HepG2 (cell line): ENCODE data around the gene STXBP5L. TPM values are rescaled to one million over a fixed set of nuclear protein-coding genes. Genes with fewer than 3 reads are reported as not detected.

Experiments used
- ATAC-seq: fragments of 200-7000 bp; cut with Tn5 transposase; 3 replicates; pipeline ENCODE4 v1.9.1; 2020; ENCODE audit warnings: mild to moderate bottlenecking, moderate library complexity
- BruUV-seq: library from RNA; stranded (reverse); fragments of 400-500 nt; replicated peaks from 2 replicates; lab custom pipeline; 2021; lab: Mats Ljungman, UMichigan
- CTCF ChIA-PET: fragments of 300-600 bp; formaldehyde crosslinking; extraction: SDS; loops from one replicate; lab custom pipeline; 2021; ENCODE audit warnings: low total read pairs, inconsistent platforms, low intra/inter-chr PET ratio; lab: Yijun Ruan, JAX
- POLR2A ChIA-PET: fragments of 350-600 bp; sonication (Branson Sonifier 250); formaldehyde crosslinking; loops from one replicate; lab custom pipeline; 2020; ENCODE audit warnings: antibody characterized with exemption, inconsistent platforms; lab: Yijun Ruan, JAX
- DNase-seq: peaks from one replicate; pipeline ENCODE4 v3.0.0-alpha.2; 2015; ENCODE audit warnings: low spot score
- FAIRE-seq: peaks from 3 replicates; lab custom pipeline; 2011; peaks lifted over from hg19 to GRCh38; lab: Jason Lieb, UNC
- H2AFZ ChIP-seq: one replicate; pipeline ENCODE4 v1.6.1; 2011; ENCODE audit warnings: low read length, inconsistent platforms
- H3K27ac ChIP-seq: fragments of 300-600 bp; 3 replicates; pipeline ENCODE4 v1.8.0; 2011; ENCODE audit warnings: mixed run types, mild to moderate bottlenecking, mixed read lengths, low read length, inconsistent platforms; ENCODE audit not compliant: insufficient read depth; ENCODE audit errors: extremely low read length
- H3K27me3 ChIP-seq, 2 experiments: fragments of 200-600 bp in 1 of 2; 2 replicates in 1 of 2; 3 replicates in 1 of 2; pipeline versions ENCODE4 v1.6.0 to v1.8.0; 2011; ENCODE audit warnings: low read length in 2 of 2, mild to moderate bottlenecking in 2 of 2, moderate library complexity in 2 of 2, inconsistent platforms in 1 of 2; ENCODE audit not compliant: insufficient read depth in 2 of 2, control insufficient read depth in 1 of 2
- H3K36me3 ChIP-seq, 2 experiments: fragments of 200-600 bp in 1 of 2; replicated peaks in 1 of 2; 2 replicates in 1 of 2; 3 replicates in 1 of 2; pipeline versions ENCODE4 v1.5.1 to v1.8.0; 2011; ENCODE audit warnings: low read length in 2 of 2, inconsistent platforms in 1 of 2; ENCODE audit not compliant: insufficient read depth in 2 of 2, control insufficient read depth in 1 of 2
- H3K4me1 ChIP-seq: 2 replicates; pipeline ENCODE4 v1.5.1; 2012; ENCODE audit warnings: low read length, inconsistent platforms; ENCODE audit not compliant: insufficient read depth
- H3K4me2 ChIP-seq: 2 replicates; pipeline ENCODE4 v1.6.0; 2011; ENCODE audit warnings: low read depth, low read length, inconsistent platforms
- H3K4me3 ChIP-seq, 3 experiments: fragments of 200-600 bp in 1 of 3; sonication (generic), shearing (Covaris generic) in 1 of 3; replicated peaks in 1 of 3; 2 replicates each; pipeline ENCODE4 v1.5.1; 2011 to 2016; ENCODE audit warnings: low read length in 3 of 3, inconsistent platforms in 2 of 3, low read depth in 2 of 3, mild to moderate bottlenecking in 2 of 3, control low read depth in 1 of 3, mixed read lengths in 1 of 3; ENCODE audit not compliant: insufficient read depth in 1 of 3
- H3K79me2 ChIP-seq: one replicate; pipeline ENCODE4 v1.6.1; 2011; ENCODE audit warnings: low read length, inconsistent platforms; ENCODE audit not compliant: insufficient read depth
- H3K9ac ChIP-seq: 2 replicates; pipeline ENCODE4 v1.6.0; 2011; ENCODE audit warnings: mild to moderate bottlenecking, low read depth, low read length, inconsistent platforms; ENCODE audit not compliant: insufficient read depth
- H3K9me3 ChIP-seq: 2 replicates; pipeline ENCODE4 v1.5.1; 2012; ENCODE audit warnings: mild to moderate bottlenecking, low read length
- H4K20me1 ChIP-seq: 2 replicates; pipeline ENCODE4 v1.6.0; 2011; ENCODE audit warnings: inconsistent platforms, mild to moderate bottlenecking, low read length, moderate library complexity; ENCODE audit not compliant: insufficient read depth
- FUBP1 ChIP-seq: sonication (generic); formaldehyde crosslinking; IDR thresholded peaks from 2 replicates; pipeline ENCODE4 v1.5.1; 2020; ENCODE audit warnings: missing genetic modification reagents, mild to moderate bottlenecking, borderline replicate concordance
- GATAD2A ChIP-seq: IDR thresholded peaks from 2 replicates; pipeline ENCODE4 v1.6.1; 2016
- GLMP ChIP-seq: sonication (generic); formaldehyde crosslinking; IDR thresholded peaks from 2 replicates; pipeline ENCODE4 v1.9.0; 2021; ENCODE audit warnings: missing genetic modification reagents, mild to moderate bottlenecking, borderline replicate concordance
- SIN3A ChIP-seq: IDR thresholded peaks from 2 replicates; pipeline ENCODE4 v1.6.1; 2011; ENCODE audit warnings: low read depth, mild to moderate bottlenecking, control low read depth, low read length, borderline replicate concordance
- ZNF101 ChIP-seq: sonication (generic); formaldehyde crosslinking; IDR thresholded peaks from 2 replicates; pipeline ENCODE4 v1.4.0; 2020; ENCODE audit warnings: mild to moderate bottlenecking, low read depth, missing genetic modification reagents, borderline replicate concordance
- WGBS: methylation state at CpG from one replicate; pipeline ENCODE4 v1.1.6; 2017; ENCODE audit warnings: low lambda C conversion rate; 5-methylcytosine and 5-hydroxymethylcytosine counted together
- in situ Hi-C: cut with HindIII; loops from 2 replicates; pipeline ENCODE4 v1.10.0; 2017; ENCODE audit warnings: low pct_unique_long_range_greater_than_20kb; ENCODE audit not compliant: extremely low pct_ligation_motif_present
- intact Hi-C: fragments of 100-400 bp; cut with micrococcal nuclease; formaldehyde crosslinking; loops from one replicate; pipeline ENCODE4 v1.10.0; 2022; ENCODE audit not compliant: unreplicated experiment
- polyA plus RNA-seq, 8 experiments: library from polyadenylated mRNA; depleted of rRNA in 3 of 8; stranded (reverse) in 7 of 8; unstranded in 1 of 8; fragments of >200 nt; fragmentation: Illumina TruSeq in 4 of 8; extraction: Trizol in 4 of 8; gene quantifications; 2 replicates each; pipeline versions ENCODE4 v1.2.1 to v1.2.3, GENCODE V29; 2011 to 2016; ENCODE audit warnings: low read depth in 4 of 8, missing spikeins in 1 of 8, mixed read lengths in 1 of 8; ENCODE audit not compliant: insufficient read depth in 1 of 8
- total RNA-seq, 5 experiments: library from RNA; depleted of rRNA; stranded (reverse); fragments of >200 nt; fragmentation: Illumina TruSeq; extraction: Trizol; gene quantifications; 2 replicates each; pipeline ENCODE4 v1.2.3, GENCODE V29; 2016; ENCODE audit warnings: low read depth in 1 of 5

STXBP5L gene
- total and polyA plus RNA-seq, 2 of the 13 experiments (the other 11 are each of a cell fraction or from before 2014, with no cell fraction given), result not detected

GRCh38 chr3:121232309-121233225 lies 324.6 kb downstream of the STXBP5L start (continued):
- no peak for TF ChIP-seq FUBP1 (CRISPR knock-in tag)

GRCh38 chr3:121243208-121243607 lies 335.2 kb downstream of the STXBP5L start:
- POLR2A ChIA-PET, result no interaction called here
- H3K9me3 ChIP-seq, result no peaks in the 10 kb centered on the region
- no peaks in the 10 kb centered on the region for H3K4me1 ChIP-seq
- BruUV-seq, result no TSS peak
- no peak overlapping the region for H3K4me2 ChIP-seq
- intact Hi-C loops (no loop called here), in situ Hi-C loops (no loop called here)
- no peak overlapping the region for H2AFZ ChIP-seq
- CTCF ChIA-PET, result no interaction called here
- TF ChIP-seq ZNF101 (CRISPR knock-in tag), result no peak
- no peaks in the 10 kb centered on the region for H3K79me2 ChIP-seq
- 0% methylated on average over 1 of the region's 1 CpG for WGBS
- no peaks in the 10 kb centered on the region for H3K27me3 ChIP-seq
- no peaks in the 10 kb centered on the region for H3K36me3 ChIP-seq
- DNase-seq, result no peak
- ATAC-seq, result no peak
- no peak overlapping the region for H3K9ac ChIP-seq
- no peaks in the 10 kb centered on the region for H4K20me1 ChIP-seq
- no peak overlapping the region for H3K27ac ChIP-seq
- H3K4me3 ChIP-seq, result no peak overlapping the region
- FAIRE-seq, result no peak

GRCh38 chr3:121252676-121253075 lies 344.7 kb downstream of the STXBP5L start:
- Histone ChIP-seq H3K36me3 (no peaks in the 10 kb centered on the region), H2AFZ (no peak overlapping the region), H3K79me2 (no peaks in the 10 kb centered on the region), H3K4me3 (no peak overlapping the region), H3K27me3 (no peaks in the 10 kb centered on the region), H3K27ac (no peak overlapping the region), H3K9me3 (no peaks in the 10 kb centered on the region), H3K4me2 (no peak overlapping the region), H3K4me1 (no peaks in the 10 kb centered on the region), H4K20me1 (no peaks in the 10 kb centered on the region), H3K9ac (no peak overlapping the region)
- 2% methylated on average over 2 of the region's 2 CpGs for WGBS
- intact Hi-C loops, result no loop called here
- DNase-seq, result no peak
- BruUV-seq, result no TSS peak
- no peak for ATAC-seq
- ChIA-PET CTCF (no interaction called here), POLR2A (no interaction called here)
- TF ChIP-seq GATAD2A (CRISPR knock-in tag), result no peak
- no peak for TF ChIP-seq GLMP (CRISPR knock-in tag)
- TF ChIP-seq SIN3A, result no peak
- in situ Hi-C loops, result no loop called here
- FAIRE-seq, result no peak
